ENCODE measurements around the gene CNIH3.

GRCh38 chr1:224724566-224724965 is 108.4 kb downstream of the CNIH3 start:
- TF ChIP-seq, protein P1, sequence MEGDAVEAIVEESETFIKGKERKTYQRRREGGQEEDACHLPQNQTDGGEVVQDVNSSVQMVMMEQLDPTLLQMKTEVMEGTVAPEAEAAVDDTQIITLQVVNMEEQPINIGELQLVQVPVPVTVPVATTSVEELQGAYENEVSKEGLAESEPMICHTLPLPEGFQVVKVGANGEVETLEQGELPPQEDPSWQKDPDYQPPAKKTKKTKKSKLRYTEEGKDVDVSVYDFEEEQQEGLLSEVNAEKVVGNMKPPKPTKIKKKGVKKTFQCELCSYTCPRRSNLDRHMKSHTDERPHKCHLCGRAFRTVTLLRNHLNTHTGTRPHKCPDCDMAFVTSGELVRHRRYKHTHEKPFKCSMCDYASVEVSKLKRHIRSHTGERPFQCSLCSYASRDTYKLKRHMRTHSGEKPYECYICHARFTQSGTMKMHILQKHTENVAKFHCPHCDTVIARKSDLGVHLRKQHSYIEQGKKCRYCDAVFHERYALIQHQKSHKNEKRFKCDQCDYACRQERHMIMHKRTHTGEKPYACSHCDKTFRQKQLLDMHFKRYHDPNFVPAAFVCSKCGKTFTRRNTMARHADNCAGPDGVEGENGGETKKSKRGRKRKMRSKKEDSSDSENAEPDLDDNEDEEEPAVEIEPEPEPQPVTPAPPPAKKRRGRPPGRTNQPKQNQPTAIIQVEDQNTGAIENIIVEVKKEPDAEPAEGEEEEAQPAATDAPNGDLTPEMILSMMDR (IDR thresholded peaks at IDR 0.05): no peak
- no peak for TF ChIP-seq POLR2A (IDR thresholded peaks at IDR 0.05)
